GM11168 (cell line): ENCODE results near the gene HP1BP3.

Source experiments
- in situ Hi-C: fragments of 300-500 bp; cut with MboI; formaldehyde crosslinking; loops from one replicate; pipeline ENCODE4 v1.12.0; 2022; ENCODE audit warnings: low sequenced_read_pairs; ENCODE audit not compliant: unreplicated experiment

Gene HP1BP3

GRCh38 chr1:20716232-20716631 is 70.9 kb downstream of the HP1BP3 start:
- in situ Hi-C loops: no loop called here

- in situ Hi-C loops: no loop called here
These were observed 71.7 kb downstream of the HP1BP3 start for GRCh38 chr1:20715406-20715805.

GRCh38 chr1:20713440-20713839 is 73.7 kb downstream of the HP1BP3 start:
- in situ Hi-C loops: no loop called here

- in situ Hi-C loops: no loop called here
These were observed 74.9 kb downstream of the HP1BP3 start for GRCh38 chr1:20712215-20712577.

- in situ Hi-C loops: no loop called here
These were observed 75.6 kb downstream of the HP1BP3 start for GRCh38 chr1:20711285-20712214.

GRCh38 chr1:20710469-20711284 is 76.4 kb downstream of the HP1BP3 start:
- in situ Hi-C loops: no loop called here

- in situ Hi-C loops: no loop called here
These were observed 77.2 kb downstream of the HP1BP3 start for GRCh38 chr1:20709868-20710267.

GRCh38 chr1:20708891-20709290 is 78.2 kb downstream of the HP1BP3 start:
- in situ Hi-C loops: no loop called here

GRCh38 chr1:20708057-20708456 is 79.0 kb downstream of the HP1BP3 start:
- in situ Hi-C loops: no loop called here

GRCh38 chr1:20706841-20707240 is 80.3 kb downstream of the HP1BP3 start:
- in situ Hi-C loops: no loop called here

GRCh38 chr1:20705203-20705755 is 81.8 kb downstream of the HP1BP3 start:
- in situ Hi-C loops: no loop called here

- in situ Hi-C loops: no loop called here
These were observed 82.5 kb downstream of the HP1BP3 start for GRCh38 chr1:20704390-20705202.

- in situ Hi-C loops: no loop called here
These were observed 83.9 kb downstream of the HP1BP3 start for GRCh38 chr1:20703124-20703756.

GRCh38 chr1:20702416-20702815 is 84.7 kb downstream of the HP1BP3 start:
- in situ Hi-C loops: no loop called here

GRCh38 chr1:20701847-20702246 is 85.3 kb downstream of the HP1BP3 start:
- in situ Hi-C loops: no loop called here

- in situ Hi-C loops: no loop called here
These were observed 85.7 kb downstream of the HP1BP3 start for GRCh38 chr1:20701446-20701845.

GRCh38 chr1:20700636-20701215 is 86.4 kb downstream of the HP1BP3 start:
- in situ Hi-C loops: no loop called here

GRCh38 chr1:20699558-20699957 is 87.5 kb downstream of the HP1BP3 start:
- in situ Hi-C loops: loop anchor here (10.0 kb wide), 1 partner anchor 495 kb away; no protein-coding TSS in a partner anchor

GRCh38 chr1:20698195-20698910 is 88.8 kb downstream of the HP1BP3 start:
- in situ Hi-C loops: loop anchor here (10.0 kb wide), 1 partner anchor 496 kb away; no protein-coding TSS in a partner anchor
